ENCODE measurements around the gene RABGEF1. TPM values are rescaled to one million over a fixed set of nuclear protein-coding genes. Genes with fewer than 3 reads are reported as not detected.
"Not testable (repeated sequence)": the region's sequence is repeated elsewhere in the genome, so short reads cannot be mapped to it uniquely, and the experiment has no call there.

Gene RABGEF1
- total and polyA plus RNA-seq, 2 donors (not counting 3 experiments of a cell fraction or from before 2014, with no cell fraction given) = 11.6 to 15.5 TPM

- FAIRE-seq (no peak), DNase-seq (ENCODE audit: low read depth, low spot score) (no peak)
- H3K4me3 ChIP-seq (replicated peaks in 1 of 3; ENCODE audit: insufficient read depth in 1 of 3, low read depth in 1 of 3, low read length in 3 of 3) = no peak overlapping the region
- TF ChIP-seq MYC (IDR thresholded peaks at IDR 0.05; ENCODE audit: low read depth, low read length) = no peak
- no peak for TF ChIP-seq POLR2A (IDR thresholded peaks at IDR 0.05; ENCODE audit: low read depth, low read length)
- TF ChIP-seq POLR2AphosphoS5 (IDR thresholded peaks at IDR 0.05; ENCODE audit: insufficient read depth, low read depth, low read length) = no peak
- TF ChIP-seq MAX (IDR thresholded peaks at IDR 0.05; ENCODE audit: insufficient read depth, insufficient read length) = no peak
- no peak for TF ChIP-seq EZH2 (IDR thresholded peaks at IDR 0.05; ENCODE audit: borderline replicate concordance, low read depth, low read length, severe bottlenecking)
- TF ChIP-seq JUN (IDR thresholded peaks at IDR 0.05; ENCODE audit: borderline replicate concordance, insufficient read depth, insufficient read length, low read depth) = no peak
- TF ChIP-seq FOS (IDR thresholded peaks at IDR 0.05; ENCODE audit: borderline replicate concordance, insufficient read depth, low read length) = no peak
- no peak for TF ChIP-seq CTCF (IDR thresholded peaks at IDR 0.05; ENCODE audit: extremely low read depth in 1 of 2, insufficient read depth in 1 of 2, low read depth in 1 of 2, low read length in 2 of 2)
- TF ChIP-seq GATA2 (IDR thresholded peaks at IDR 0.05; ENCODE audit: insufficient read depth, insufficient read length, low read depth, low read length) = no peak
- no peak overlapping the region for H3K9ac ChIP-seq (replicated peaks; ENCODE audit: extremely low read depth, insufficient read depth, low read length)
- dilution Hi-C loops (cut with MboI; ENCODE audit: extremely low pct_ligation_motif_present, low sequenced_read_pairs) = no loop called here
- H4K20me1 ChIP-seq (replicated peaks; ENCODE audit: control insufficient read depth, extremely low read depth, insufficient read depth, low read length) = no peaks in the 10 kb centered on the region
- H2AFZ ChIP-seq (ENCODE audit: low read depth, low read length) = no peak overlapping the region
- BruUV-seq (replicated peaks) = no TSS peak
- H3K4me1 ChIP-seq (ENCODE audit: control insufficient read depth, extremely low read depth, insufficient read depth, low read length) = no peaks in the 10 kb centered on the region
- no peak overlapping the region for H3K4me2 ChIP-seq (ENCODE audit: insufficient read depth, low read length)
- H3K27me3 ChIP-seq (ENCODE audit: control insufficient read depth in 2 of 2, insufficient read depth in 2 of 2, low read length in 2 of 2) = no peaks in the 10 kb centered on the region
- no peaks in the 10 kb centered on the region for H3K36me3 ChIP-seq (ENCODE audit: control insufficient read depth in 2 of 2, extremely low read depth in 1 of 2, insufficient read depth in 2 of 2, low read length in 2 of 2)
- H3K27ac ChIP-seq (ENCODE audit: insufficient read depth, low read depth, low read length) = no peak overlapping the region
- no peaks in the 10 kb centered on the region for H3K9me3 ChIP-seq (replicated peaks; ENCODE audit: control insufficient read depth, insufficient read depth, low read length)
- CTCF ChIA-PET = interaction anchor here (1.2 kb wide), 1 partner anchor 784 kb away, joined by 3 read pairs; no protein-coding TSS in a partner anchor
- H3K79me2 ChIP-seq (ENCODE audit: control insufficient read depth, insufficient read depth, low read length) = no peaks in the 10 kb centered on the region
- POLR2A ChIA-PET = no interaction called here
- no peaks in the 10 kb centered on the region for H3K9me1 ChIP-seq (replicated peaks; ENCODE audit: control insufficient read depth, extremely low read depth, insufficient read depth, low read length)
- intact Hi-C loops (cut with micrococcal nuclease) = no loop called here
Observed at GRCh38 chr7:66815951-66816350, 75.4 kb downstream of the RABGEF1 start.

GRCh38 chr7:66816658-66817057, 76.1 kb downstream of the RABGEF1 start:
- H3K36me3 ChIP-seq (ENCODE audit: control insufficient read depth in 2 of 2, extremely low read depth in 1 of 2, insufficient read depth in 2 of 2, low read length in 2 of 2); H3K27me3 ChIP-seq (ENCODE audit: control insufficient read depth in 2 of 2, insufficient read depth in 2 of 2, low read length in 2 of 2); H3K27ac ChIP-seq (ENCODE audit: insufficient read depth, low read depth, low read length); H3K9me3 ChIP-seq (replicated peaks; ENCODE audit: control insufficient read depth, insufficient read depth, low read length); H3K9me1 ChIP-seq (replicated peaks; ENCODE audit: control insufficient read depth, extremely low read depth, insufficient read depth, low read length); BruUV-seq (replicated peaks); H3K4me3 ChIP-seq (replicated peaks in 1 of 3; ENCODE audit: insufficient read depth in 1 of 3, low read depth in 1 of 3, low read length in 3 of 3); FAIRE-seq; H4K20me1 ChIP-seq (replicated peaks; ENCODE audit: control insufficient read depth, extremely low read depth, insufficient read depth, low read length); intact Hi-C loops (cut with micrococcal nuclease); dilution Hi-C loops (cut with MboI; ENCODE audit: extremely low pct_ligation_motif_present, low sequenced_read_pairs); DNase-seq (ENCODE audit: low read depth, low spot score); H3K9ac ChIP-seq (replicated peaks; ENCODE audit: extremely low read depth, insufficient read depth, low read length); H3K4me2 ChIP-seq (ENCODE audit: insufficient read depth, low read length); H3K4me1 ChIP-seq (ENCODE audit: control insufficient read depth, extremely low read depth, insufficient read depth, low read length); H2AFZ ChIP-seq (ENCODE audit: low read depth, low read length); H3K79me2 ChIP-seq (ENCODE audit: control insufficient read depth, insufficient read depth, low read length); POLR2A ChIA-PET: not testable (repeated sequence)
- CTCF ChIA-PET = interaction anchor here (0.9 to 1.2 kb wide), 2 partner anchors 19 to 785 kb away, joined by 3 read pairs; no protein-coding TSS in a partner anchor

GRCh38 chr7:66817208-66817795, 76.8 kb downstream of the RABGEF1 start:
- H3K36me3 ChIP-seq (ENCODE audit: control insufficient read depth in 2 of 2, extremely low read depth in 1 of 2, insufficient read depth in 2 of 2, low read length in 2 of 2); H3K9ac ChIP-seq (replicated peaks; ENCODE audit: extremely low read depth, insufficient read depth, low read length); H2AFZ ChIP-seq (ENCODE audit: low read depth, low read length); H3K4me1 ChIP-seq (ENCODE audit: control insufficient read depth, extremely low read depth, insufficient read depth, low read length); BruUV-seq (replicated peaks); intact Hi-C loops (cut with micrococcal nuclease); POLR2A ChIA-PET; dilution Hi-C loops (cut with MboI; ENCODE audit: extremely low pct_ligation_motif_present, low sequenced_read_pairs); H3K9me3 ChIP-seq (replicated peaks; ENCODE audit: control insufficient read depth, insufficient read depth, low read length); H3K27ac ChIP-seq (ENCODE audit: insufficient read depth, low read depth, low read length); H3K79me2 ChIP-seq (ENCODE audit: control insufficient read depth, insufficient read depth, low read length); H3K4me2 ChIP-seq (ENCODE audit: insufficient read depth, low read length); H4K20me1 ChIP-seq (replicated peaks; ENCODE audit: control insufficient read depth, extremely low read depth, insufficient read depth, low read length); H3K9me1 ChIP-seq (replicated peaks; ENCODE audit: control insufficient read depth, extremely low read depth, insufficient read depth, low read length); H3K27me3 ChIP-seq (ENCODE audit: control insufficient read depth in 2 of 2, insufficient read depth in 2 of 2, low read length in 2 of 2); FAIRE-seq; H3K4me3 ChIP-seq (replicated peaks in 1 of 3; ENCODE audit: insufficient read depth in 1 of 3, low read depth in 1 of 3, low read length in 3 of 3); DNase-seq (ENCODE audit: low read depth, low spot score): not testable (repeated sequence)
- CTCF ChIA-PET = interaction anchor here (0.9 to 1.2 kb wide), 2 partner anchors 20 to 786 kb away, joined by 3 read pairs; no protein-coding TSS in a partner anchor

Measured in endothelial cell of umbilical vein (primary cell).